GM18502 (cell line): ENCODE results near the gene RHEBL1.

Experiments used
- ATAC-seq: cut with Tn5 transposase; IDR thresholded peaks from one replicate; pipeline ENCODE4 v1.9.1; 2021; ENCODE audit warnings: mild to moderate bottlenecking; ENCODE audit not compliant: unreplicated experiment, poor library complexity

Gene RHEBL1

DNA sequence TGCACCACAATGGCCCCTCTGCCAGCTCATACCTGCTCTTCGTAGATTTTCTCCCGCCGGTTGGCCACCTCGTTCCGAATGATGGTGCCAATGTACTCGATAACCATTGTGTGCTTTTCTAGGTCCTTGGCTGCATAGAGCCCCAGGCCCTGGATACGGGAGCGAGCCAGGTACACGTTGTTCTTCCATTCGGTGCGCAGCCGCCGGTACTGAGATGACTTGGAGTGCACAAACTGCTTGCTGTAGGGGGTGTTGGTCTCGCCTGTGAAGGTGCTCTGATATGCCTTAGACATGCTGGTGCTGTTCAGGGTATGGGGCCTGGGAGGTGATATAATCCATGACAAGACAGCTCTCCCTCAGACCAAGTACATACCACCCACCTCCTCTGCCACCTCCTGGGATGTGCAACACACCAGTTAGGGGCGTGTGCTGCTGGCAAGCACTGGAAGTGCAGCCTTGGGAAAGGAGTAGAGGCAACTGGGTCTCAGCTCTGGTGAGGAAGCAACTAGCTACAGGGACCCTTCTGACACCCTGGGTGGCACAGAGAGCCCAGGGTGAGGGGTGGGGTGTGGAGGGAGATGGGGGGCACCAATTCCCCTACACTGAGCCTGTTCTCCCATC is 47.1 kb downstream of the RHEBL1 start:
- no peak for ATAC-seq

- no peak for ATAC-seq
Observed at GRCh38 chr12:49021292-49021915, 48.4 kb downstream of the RHEBL1 start.

DNA sequence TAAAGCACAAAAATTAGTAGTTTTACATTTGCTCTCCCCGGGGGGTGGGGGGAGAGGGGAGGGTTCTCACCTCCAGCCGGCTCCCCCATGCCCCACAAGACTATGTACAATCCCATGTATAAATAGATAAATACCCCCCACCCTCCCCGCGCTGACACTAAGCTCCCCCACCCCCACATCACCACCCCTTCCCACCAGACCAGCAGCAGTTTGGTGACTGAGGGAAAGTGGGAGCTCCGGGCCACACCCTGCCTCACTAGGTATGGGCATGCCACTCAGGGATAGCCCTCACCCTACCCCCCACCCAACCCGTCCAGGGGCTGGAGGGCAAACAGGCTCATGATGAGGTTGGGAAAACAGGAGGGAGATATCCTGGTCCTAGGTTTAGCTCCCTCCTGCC is 49.3 kb downstream of the RHEBL1 start:
- ATAC-seq: no peak

GRCh38 chr12:49019443-49020324 is 50.1 kb downstream of the RHEBL1 start:
- ATAC-seq: no peak

- ATAC-seq: peak; percentile 39
Observed at GRCh38 chr12:49019120-49019430, 50.7 kb downstream of the RHEBL1 start.

GRCh38 chr12:49018261-49019119 is 51.3 kb downstream of the RHEBL1 start, which contains the start of gene PRKAG1:
Gene PRKAG1, minus strand, starts transcription at chr12:49018776. Its CDS starts 36 bp downstream, at chr12:49018740.
- peak; percentile 88 for ATAC-seq

- ATAC-seq: peak; percentile 13
Observed at GRCh38 chr12:49017891-49018260, 51.9 kb downstream of the RHEBL1 start.

DNA sequence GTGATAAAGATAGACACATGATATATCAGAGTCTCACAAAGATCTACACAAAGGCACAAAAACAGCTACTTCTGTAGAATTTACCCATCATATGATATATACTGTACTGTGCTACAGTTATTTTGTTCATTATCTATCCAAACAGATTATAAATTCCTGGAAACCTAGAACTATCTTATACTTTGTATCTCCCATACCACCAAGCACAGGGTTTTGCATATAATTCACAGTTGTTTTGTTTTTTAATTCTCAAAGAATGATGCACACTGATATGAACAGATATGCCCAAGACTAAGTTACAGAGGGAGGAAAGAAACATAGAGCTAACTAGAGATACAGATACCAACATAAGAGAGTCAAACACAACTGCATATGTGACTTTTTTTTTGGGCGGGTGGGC is 54.6 kb downstream of the RHEBL1 start:
- ATAC-seq: no peak
